ENCODE measurements around the gene GMEB1.

DNA sequence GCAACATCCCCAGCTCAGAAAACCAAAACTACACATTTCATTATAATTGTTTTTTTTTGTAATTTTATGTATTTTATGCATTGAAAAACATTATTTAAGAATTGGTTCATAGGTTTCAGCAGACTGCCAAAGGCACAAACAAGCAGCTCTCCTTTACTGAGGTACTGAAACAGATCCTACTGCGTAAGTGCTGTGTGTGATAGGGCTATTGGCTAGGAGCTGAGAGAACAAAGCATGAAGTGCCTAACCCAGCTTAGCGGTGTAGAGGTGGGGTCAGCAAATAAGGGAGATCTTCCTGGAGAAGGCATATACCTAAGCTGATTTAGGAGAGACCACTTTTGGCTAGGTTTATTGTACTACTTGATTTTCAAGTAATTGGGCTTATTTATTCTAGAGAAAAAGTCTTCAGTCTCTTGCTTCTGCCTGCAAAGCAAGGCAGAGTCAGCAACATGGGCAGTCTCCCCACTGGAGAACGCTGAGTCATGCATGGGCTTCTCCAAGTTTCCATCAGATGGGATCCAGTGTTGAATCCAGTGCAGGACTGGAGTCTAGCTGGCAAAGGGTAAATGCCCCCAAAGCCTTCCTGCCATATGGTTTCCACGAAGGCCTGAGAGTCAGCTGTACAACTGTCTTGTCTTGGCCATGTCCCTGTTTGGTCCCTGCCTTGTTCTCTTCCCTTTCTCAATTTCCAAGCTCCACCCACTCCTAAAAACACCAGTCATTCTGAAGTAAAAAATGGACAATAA lies 50.2 kb downstream of the GMEB1 start:
- no peak for TF ChIP-seq EGR1 (IDR thresholded peaks at IDR 0.05)
- TF ChIP-seq, protein P1, sequence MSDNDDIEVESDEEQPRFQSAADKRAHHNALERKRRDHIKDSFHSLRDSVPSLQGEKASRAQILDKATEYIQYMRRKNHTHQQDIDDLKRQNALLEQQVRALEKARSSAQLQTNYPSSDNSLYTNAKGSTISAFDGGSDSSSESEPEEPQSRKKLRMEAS (IDR thresholded peaks at IDR 0.05), result no peak
